ENCODE results near the gene TBC1D10B. TPM values are rescaled to one million over a fixed set of nuclear protein-coding genes. Genes with fewer than 3 reads are reported as not detected.
"Not testable (repeated sequence)": the region's sequence is repeated elsewhere in the genome, so short reads cannot be mapped to it uniquely, and the experiment has no call there.

Gene TBC1D10B
- total RNA-seq, 1 donor from 2014 or later = 23.3 TPM

DNA sequence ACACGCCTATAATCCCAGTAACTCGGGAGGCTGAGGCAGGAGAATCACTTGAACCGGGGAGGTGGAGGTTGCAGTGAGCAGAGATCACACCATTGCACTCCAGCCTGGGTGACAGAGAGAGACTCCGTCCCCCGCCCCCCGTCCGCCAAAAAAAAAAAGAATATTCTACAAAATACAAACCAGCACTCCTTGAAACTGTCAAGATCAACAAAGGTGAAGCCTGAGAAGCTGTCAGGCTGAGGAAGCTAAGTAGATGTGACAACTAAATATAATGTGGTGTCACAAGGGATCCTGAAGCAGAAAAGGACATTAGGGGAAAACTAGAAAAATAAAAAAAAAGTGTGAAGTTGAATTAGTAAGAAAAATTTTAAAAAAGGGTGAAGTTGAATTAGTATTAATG is 21.4 kb downstream of the TBC1D10B start:
- Histone ChIP-seq H3K9me3 (replicated peaks) (no peaks in the 10 kb centered on the region), H3K36me3 (peaks cover 45% of the 10 kb centered on the region), H3K27ac (replicated peaks) (no peak overlapping the region), H3K4me3 (no peak overlapping the region), H3K27me3 (ENCODE audit: low read depth) (no peaks in the 10 kb centered on the region), H3K4me1 (peaks cover 29% of the 10 kb centered on the region)
- intact Hi-C loops (cut with micrococcal nuclease) = no loop called here
- DNase-seq = no peak
- TF ChIP-seq, protein P1, sequence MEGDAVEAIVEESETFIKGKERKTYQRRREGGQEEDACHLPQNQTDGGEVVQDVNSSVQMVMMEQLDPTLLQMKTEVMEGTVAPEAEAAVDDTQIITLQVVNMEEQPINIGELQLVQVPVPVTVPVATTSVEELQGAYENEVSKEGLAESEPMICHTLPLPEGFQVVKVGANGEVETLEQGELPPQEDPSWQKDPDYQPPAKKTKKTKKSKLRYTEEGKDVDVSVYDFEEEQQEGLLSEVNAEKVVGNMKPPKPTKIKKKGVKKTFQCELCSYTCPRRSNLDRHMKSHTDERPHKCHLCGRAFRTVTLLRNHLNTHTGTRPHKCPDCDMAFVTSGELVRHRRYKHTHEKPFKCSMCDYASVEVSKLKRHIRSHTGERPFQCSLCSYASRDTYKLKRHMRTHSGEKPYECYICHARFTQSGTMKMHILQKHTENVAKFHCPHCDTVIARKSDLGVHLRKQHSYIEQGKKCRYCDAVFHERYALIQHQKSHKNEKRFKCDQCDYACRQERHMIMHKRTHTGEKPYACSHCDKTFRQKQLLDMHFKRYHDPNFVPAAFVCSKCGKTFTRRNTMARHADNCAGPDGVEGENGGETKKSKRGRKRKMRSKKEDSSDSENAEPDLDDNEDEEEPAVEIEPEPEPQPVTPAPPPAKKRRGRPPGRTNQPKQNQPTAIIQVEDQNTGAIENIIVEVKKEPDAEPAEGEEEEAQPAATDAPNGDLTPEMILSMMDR (IDR thresholded peaks at IDR 0.05; ENCODE audit: borderline replicate concordance) = no peak

GRCh38 chr16:30348113-30348512 is 22.2 kb downstream of the TBC1D10B start:
- H3K4me3 ChIP-seq = no peak overlapping the region
- TF ChIP-seq, protein P1 (IDR thresholded peaks at IDR 0.05; ENCODE audit: borderline replicate concordance) = no peak
- H3K36me3 ChIP-seq = peaks cover 37% of the 10 kb centered on the region
- no peak overlapping the region for H3K27ac ChIP-seq (replicated peaks)
- intact Hi-C loops (cut with micrococcal nuclease) = no loop called here
- H3K4me1 ChIP-seq = peaks cover 21% of the 10 kb centered on the region
- no peaks in the 10 kb centered on the region for H3K9me3 ChIP-seq (replicated peaks)
- no peak for DNase-seq
- H3K27me3 ChIP-seq (ENCODE audit: low read depth) = no peaks in the 10 kb centered on the region

DNA sequence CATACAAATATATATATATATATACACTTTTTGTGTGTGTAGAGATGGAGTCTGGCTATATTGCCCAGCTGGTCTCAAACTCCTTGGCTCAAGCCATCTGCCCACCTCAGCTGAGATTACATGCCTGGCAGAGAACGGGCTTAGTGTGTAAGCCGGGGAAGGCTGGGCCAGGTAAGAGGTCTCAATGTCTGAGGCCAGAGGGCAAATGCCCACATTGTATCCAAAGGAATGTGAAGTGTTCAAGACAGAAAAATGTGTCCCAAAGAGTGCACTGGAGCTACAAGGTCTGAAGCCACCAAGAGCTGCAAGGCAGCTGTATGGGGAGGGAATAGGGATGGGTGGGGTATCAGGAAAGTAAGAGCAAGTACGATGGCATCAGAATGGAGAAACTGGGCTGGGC is 24.0 kb downstream of the TBC1D10B start:
- H3K9me3 ChIP-seq (replicated peaks) = no peaks in the 10 kb centered on the region
- H3K4me3 ChIP-seq = no peak overlapping the region
- TF ChIP-seq, protein P1 (IDR thresholded peaks at IDR 0.05; ENCODE audit: borderline replicate concordance) = no peak
- H3K36me3 ChIP-seq = peaks cover 19% of the 10 kb centered on the region
- no peaks in the 10 kb centered on the region for H3K27me3 ChIP-seq (ENCODE audit: low read depth)
- H3K27ac ChIP-seq (replicated peaks) = no peak overlapping the region
- intact Hi-C loops (cut with micrococcal nuclease) = no loop called here
- peaks cover 2% of the 10 kb centered on the region for H3K4me1 ChIP-seq
- DNase-seq = no peak

GRCh38 chr16:30343491-30343820 is 26.8 kb downstream of the TBC1D10B start:
- H3K27me3 ChIP-seq (ENCODE audit: low read depth); H3K9me3 ChIP-seq (replicated peaks); H3K36me3 ChIP-seq; H3K27ac ChIP-seq (replicated peaks); DNase-seq; H3K4me3 ChIP-seq; intact Hi-C loops (cut with micrococcal nuclease); H3K4me1 ChIP-seq: not testable (repeated sequence)

DNA sequence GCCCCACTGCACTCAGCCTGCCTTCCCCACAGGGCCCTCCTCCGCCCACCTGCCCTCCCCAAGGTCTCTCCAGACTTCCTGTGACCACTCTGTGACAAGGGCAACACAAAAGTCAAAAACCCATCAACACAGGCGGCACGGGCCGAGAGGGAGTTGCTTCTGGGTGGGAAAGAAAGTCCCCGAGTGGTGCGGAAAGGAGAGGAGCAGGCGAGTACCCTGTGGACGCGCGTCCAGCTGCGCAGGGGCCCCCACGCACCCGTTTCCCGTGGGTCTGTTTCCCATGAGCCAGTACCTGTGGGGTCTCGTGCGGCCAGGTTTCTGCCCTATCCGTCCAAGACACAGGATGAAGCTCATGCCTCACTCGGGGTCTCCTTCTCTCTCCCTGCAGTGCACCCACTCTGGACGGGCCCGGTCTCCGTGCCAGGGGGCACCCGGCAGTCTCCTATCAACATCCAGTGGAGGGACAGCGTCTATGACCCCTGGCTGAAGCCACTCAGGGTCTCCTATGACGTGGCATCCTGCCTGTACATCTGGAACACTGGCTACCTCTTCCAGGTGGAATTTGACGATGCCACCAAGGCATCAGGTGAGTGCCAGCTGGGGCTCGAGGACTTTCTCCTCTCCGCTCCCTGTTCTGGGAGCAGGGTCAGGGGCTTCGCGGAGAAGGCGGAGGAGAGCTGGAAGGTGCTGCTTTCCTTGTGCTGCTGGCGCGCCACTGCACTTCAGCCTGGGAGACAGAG is 27.4 kb downstream of the TBC1D10B start:
- intact Hi-C loops (cut with micrococcal nuclease) = no loop called here
- Histone ChIP-seq H3K27me3 (ENCODE audit: low read depth) (no peaks in the 10 kb centered on the region), H3K9me3 (replicated peaks) (no peaks in the 10 kb centered on the region), H3K4me1 (no peaks in the 10 kb centered on the region), H3K4me3 (no peak overlapping the region), H3K36me3 (no peaks in the 10 kb centered on the region), H3K27ac (replicated peaks) (no peak overlapping the region)
- TF ChIP-seq, protein P1 (IDR thresholded peaks at IDR 0.05; ENCODE audit: borderline replicate concordance) = no peak
- no peak for DNase-seq

DNA sequence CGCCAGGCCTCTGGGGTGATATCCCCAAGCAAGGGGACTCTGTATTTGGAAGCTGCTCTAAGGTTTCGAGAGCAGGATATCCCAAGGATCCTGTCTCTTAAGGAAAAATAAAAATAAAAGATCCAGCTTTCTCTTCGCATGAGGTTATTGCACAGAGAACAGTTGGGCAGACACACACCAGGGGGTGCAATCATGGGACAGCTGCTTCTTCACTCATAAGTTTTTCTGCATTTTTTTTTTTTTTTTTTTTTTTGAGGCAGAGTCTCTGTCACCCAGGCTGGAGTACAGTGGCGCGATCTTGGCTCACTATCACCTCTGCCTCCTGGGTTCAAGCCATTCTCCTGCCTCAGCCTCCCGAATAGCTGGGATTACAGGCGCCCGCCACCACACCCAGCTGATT is 28.3 kb downstream of the TBC1D10B start:
- H3K27ac ChIP-seq (replicated peaks); intact Hi-C loops (cut with micrococcal nuclease); H3K36me3 ChIP-seq; H3K4me1 ChIP-seq; DNase-seq; H3K27me3 ChIP-seq (ENCODE audit: low read depth); H3K9me3 ChIP-seq (replicated peaks); H3K4me3 ChIP-seq: not testable (repeated sequence)

All from left ventricle myocardium inferior (tissue), 1 donor.